GM18508 (cell line): ENCODE results near the gene SHLD3.
"Not testable (repeated sequence)": the region's sequence is repeated elsewhere in the genome, so short reads cannot be mapped to it uniquely, and the experiment has no call there.

Experiments
- ATAC-seq: cut with Tn5 transposase; IDR thresholded peaks from one replicate; pipeline ENCODE4 v1.9.1; 2021; ENCODE audit warnings: moderate number of reproducible peaks; ENCODE audit not compliant: insufficient read depth, unreplicated experiment

SHLD3 gene

GRCh38 chr5:65674749-65675148 lies 49.9 kb downstream of the SHLD3 start:
- no peak for ATAC-seq

GRCh38 chr5:65676056-65676455 lies 51.2 kb downstream of the SHLD3 start:
- not testable (repeated sequence) for ATAC-seq
